PFSK-1 (cell line): ENCODE measurements around the gene ZNF22.

Experiments
- FOXP2 ChIP-seq: optimal IDR thresholded peaks from 2 replicates; pipeline ENCODE3; 2011; ENCODE audit warnings: borderline replicate concordance, control low read depth, inconsistent platforms; ENCODE audit not compliant: insufficient read depth; ENCODE audit errors: extremely low read length, extremely low read depth
- POLR2AphosphoS5 ChIP-seq: IDR thresholded peaks from 2 replicates; pipeline ENCODE4 v1.6.1; 2012; ENCODE audit warnings: low read depth, mild to moderate bottlenecking, control low read depth, low read length, moderate library complexity
- SIN3A ChIP-seq: IDR thresholded peaks from 2 replicates; pipeline ENCODE4 v1.6.1; 2012; ENCODE audit warnings: mild to moderate bottlenecking, low read length, moderate library complexity, borderline replicate concordance; ENCODE audit not compliant: insufficient read depth
- TAF1 ChIP-seq: IDR thresholded peaks from 2 replicates; pipeline ENCODE4 v1.6.1; 2012; ENCODE audit warnings: low read length, control low read depth, borderline replicate concordance; ENCODE audit not compliant: insufficient read depth
- TF ChIP-seq, protein P1 (sequence below), 2 experiments: IDR thresholded peaks; 2 replicates each; pipeline versions ENCODE4 v1.6.1 to v1.8.0; 2011 to 2012; ENCODE audit warnings: low read depth in 2 of 2, low read length in 2 of 2, control low read depth in 1 of 2, inconsistent platforms in 1 of 2, mild to moderate bottlenecking in 1 of 2, moderate library complexity in 1 of 2; ENCODE audit not compliant: insufficient read depth in 1 of 2

Gene ZNF22

DNA sequence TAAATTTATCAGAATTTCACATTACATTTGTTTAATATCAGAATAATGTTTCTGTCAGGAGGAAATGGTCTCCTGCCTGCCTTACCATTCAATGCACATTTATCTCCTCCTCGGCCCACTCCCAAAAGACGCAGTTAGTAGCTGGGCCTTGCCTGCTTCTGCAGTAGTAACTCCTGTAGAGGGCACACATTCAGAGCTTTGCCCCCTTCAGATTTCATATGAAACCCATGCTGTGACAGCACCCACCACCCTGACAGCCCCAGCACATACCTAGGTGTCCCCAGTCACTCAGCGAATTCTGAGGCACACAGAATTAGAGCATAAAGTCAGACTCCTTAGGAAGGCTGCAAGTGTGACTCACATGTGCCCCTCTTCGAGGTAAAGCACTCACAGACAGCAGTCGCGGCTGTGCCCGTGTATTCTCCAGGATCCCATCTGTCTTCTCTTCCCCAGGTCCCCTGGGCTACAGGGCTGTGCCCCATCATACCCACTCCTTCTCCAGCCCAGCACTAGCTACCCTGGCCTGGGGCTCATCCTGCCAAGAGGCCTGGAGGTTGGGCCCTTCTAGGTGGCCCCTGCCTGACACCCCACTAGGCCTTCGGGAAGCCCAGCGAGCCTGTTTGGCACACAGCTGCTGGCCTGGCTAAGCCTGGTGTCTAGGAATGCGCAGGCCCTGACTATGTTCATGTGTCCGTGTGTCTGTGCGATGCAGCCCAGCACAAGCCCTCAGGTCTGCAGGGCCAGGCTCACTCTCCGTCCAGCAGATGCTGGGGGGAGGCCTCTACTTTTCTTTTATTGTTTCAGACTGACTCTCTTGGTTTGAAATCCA is 17.4 kb upstream of the ZNF22 start:
- TF ChIP-seq, protein P1, sequence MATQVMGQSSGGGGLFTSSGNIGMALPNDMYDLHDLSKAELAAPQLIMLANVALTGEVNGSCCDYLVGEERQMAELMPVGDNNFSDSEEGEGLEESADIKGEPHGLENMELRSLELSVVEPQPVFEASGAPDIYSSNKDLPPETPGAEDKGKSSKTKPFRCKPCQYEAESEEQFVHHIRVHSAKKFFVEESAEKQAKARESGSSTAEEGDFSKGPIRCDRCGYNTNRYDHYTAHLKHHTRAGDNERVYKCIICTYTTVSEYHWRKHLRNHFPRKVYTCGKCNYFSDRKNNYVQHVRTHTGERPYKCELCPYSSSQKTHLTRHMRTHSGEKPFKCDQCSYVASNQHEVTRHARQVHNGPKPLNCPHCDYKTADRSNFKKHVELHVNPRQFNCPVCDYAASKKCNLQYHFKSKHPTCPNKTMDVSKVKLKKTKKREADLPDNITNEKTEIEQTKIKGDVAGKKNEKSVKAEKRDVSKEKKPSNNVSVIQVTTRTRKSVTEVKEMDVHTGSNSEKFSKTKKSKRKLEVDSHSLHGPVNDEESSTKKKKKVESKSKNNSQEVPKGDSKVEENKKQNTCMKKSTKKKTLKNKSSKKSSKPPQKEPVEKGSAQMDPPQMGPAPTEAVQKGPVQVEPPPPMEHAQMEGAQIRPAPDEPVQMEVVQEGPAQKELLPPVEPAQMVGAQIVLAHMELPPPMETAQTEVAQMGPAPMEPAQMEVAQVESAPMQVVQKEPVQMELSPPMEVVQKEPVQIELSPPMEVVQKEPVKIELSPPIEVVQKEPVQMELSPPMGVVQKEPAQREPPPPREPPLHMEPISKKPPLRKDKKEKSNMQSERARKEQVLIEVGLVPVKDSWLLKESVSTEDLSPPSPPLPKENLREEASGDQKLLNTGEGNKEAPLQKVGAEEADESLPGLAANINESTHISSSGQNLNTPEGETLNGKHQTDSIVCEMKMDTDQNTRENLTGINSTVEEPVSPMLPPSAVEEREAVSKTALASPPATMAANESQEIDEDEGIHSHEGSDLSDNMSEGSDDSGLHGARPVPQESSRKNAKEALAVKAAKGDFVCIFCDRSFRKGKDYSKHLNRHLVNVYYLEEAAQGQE (IDR thresholded peaks at IDR 0.05; ENCODE audit: insufficient read depth in 1 of 2, low read depth in 2 of 2, low read length in 2 of 2): no peak
- TF ChIP-seq FOXP2: no peak
- TF ChIP-seq POLR2AphosphoS5: no peak
- no peak for TF ChIP-seq TAF1
- no peak for TF ChIP-seq SIN3A

DNA sequence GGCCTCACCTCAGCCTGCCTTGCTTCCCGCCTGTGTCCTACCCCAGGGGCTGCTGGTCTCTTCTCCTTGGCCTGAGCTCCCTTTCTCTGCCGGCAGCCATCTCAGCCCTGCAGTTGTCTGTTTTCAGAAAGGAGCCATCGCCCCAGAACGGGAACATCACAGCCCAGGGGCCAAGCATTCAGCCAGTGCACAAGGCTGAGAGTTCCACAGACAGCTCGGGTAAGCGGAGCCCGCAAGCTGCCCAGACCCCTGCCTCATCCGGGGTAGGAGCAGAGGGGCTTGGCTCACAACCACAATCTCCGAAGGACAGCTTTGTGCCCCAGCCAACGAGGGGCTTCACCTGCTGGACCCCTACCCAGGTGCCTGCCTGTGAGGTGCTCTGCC is 16.8 kb upstream of the ZNF22 start:
- TF ChIP-seq SIN3A: no peak
- TF ChIP-seq, protein P1 (IDR thresholded peaks at IDR 0.05; ENCODE audit: insufficient read depth in 1 of 2, low read depth in 2 of 2, low read length in 2 of 2): no peak
- no peak for TF ChIP-seq TAF1
- no peak for TF ChIP-seq FOXP2
- TF ChIP-seq POLR2AphosphoS5: no peak

DNA sequence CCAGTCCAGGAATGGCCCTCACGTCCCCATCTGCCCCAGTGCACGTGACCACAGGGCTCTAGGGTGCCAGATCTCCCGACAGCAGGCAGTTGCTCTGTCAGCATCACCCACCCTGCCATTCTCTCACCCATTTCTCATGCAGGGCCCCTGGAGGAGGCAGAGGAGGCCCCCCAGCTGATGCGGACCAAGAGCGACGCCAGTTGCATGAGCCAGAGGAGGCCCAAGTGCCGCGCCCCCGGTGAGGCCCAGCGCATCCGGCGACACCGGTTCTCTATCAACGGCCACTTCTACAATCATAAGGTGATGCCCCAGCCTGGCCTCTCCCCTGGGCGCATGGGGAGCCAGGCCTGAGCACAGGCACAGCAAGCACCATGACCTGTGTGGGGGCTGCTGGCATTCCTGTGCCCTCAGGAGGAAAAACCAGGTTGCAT is 16.0 kb upstream of the ZNF22 start:
- no peak for TF ChIP-seq POLR2AphosphoS5
- TF ChIP-seq SIN3A: no peak

GRCh38 chr10:44985175-44985681 is 15.5 kb upstream of the ZNF22 start:
- TF ChIP-seq FOXP2 (no peak), POLR2AphosphoS5 (no peak), SIN3A (no peak)
- TF ChIP-seq, protein P1 (IDR thresholded peaks at IDR 0.05; ENCODE audit: insufficient read depth in 1 of 2, low read depth in 2 of 2, low read length in 2 of 2): no peak

- no peak for TF ChIP-seq SIN3A
- TF ChIP-seq, protein P1 (IDR thresholded peaks at IDR 0.05; ENCODE audit: insufficient read depth in 1 of 2, low read depth in 2 of 2, low read length in 2 of 2): no peak
Observed at GRCh38 chr10:44986179-44986578, 14.5 kb upstream of the ZNF22 start.
